ENCODE measurements around the gene DPYD.

DPYD gene

DNA sequence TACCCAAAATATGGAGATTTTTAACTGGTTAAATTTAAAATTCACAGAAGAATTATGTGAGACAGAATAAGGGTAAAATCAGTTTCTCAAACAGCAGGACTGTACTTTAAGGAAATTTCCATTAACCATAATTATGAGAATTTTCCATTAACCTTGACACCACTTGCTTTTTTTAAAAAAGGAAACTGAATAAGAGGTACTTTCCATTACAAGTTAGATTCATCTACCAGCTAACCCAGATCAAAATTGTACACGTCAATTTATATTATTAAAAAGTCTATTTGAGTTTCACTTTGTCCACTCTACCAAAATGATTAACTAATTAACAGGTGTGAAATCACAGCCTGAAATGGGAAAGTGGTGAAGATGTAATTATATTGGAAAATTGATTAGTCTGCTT is 414.5 kb downstream of the DPYD start:
- Mint-ChIP-seq H3K27me3 (no peaks in the 10 kb centered on the region), H3K4me3 (no peak overlapping the region), H3K4me1 (no peaks in the 10 kb centered on the region), H3K9me3 (peaks cover 2% of the 10 kb centered on the region), H3K36me3 (no peaks in the 10 kb centered on the region), H3K27ac (no peak overlapping the region)
- no peak for ATAC-seq

DNA sequence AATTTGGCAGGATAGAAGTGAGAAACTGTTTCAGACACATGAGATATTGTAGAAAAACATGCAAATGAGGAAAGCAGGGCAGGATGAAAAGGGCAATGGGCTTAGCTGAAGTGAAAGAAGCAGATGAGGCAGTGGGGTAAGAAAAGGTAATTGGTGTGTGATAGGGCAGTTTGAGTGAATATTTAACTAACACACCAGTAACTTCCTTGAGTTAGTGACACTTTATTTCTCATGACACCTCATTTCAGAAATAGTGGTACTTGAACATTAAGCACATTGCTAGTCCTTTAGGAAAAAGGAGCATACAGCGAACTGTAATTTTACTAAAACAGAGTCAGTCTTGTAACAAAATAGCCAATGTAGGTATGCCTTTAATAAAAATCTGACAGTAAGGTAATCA is 415.0 kb downstream of the DPYD start:
- Mint-ChIP-seq H3K4me1 (no peaks in the 10 kb centered on the region), H3K36me3 (no peaks in the 10 kb centered on the region), H3K27me3 (no peaks in the 10 kb centered on the region), H3K27ac (no peak overlapping the region), H3K9me3 (peaks cover 2% of the 10 kb centered on the region), H3K4me3 (no peak overlapping the region)
- peak; percentile 74 for ATAC-seq

DNA sequence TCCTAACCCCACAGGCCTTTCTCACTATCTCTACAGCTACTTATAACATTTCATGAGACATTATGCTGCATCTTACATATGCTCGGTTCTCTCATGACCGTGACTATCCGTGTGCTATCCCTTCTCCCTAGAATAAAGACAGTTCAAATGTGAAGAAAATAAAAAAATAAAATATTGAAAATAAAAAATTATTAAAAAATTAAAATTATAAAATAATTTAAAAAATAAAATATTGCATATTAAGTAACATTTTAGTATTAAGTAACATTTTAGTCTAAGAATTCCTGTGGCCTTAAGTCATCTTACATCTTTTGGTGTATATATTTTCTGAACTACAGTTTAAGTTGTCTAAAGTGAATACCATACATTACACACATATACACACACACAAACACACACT is 415.5 kb downstream of the DPYD start:
- Mint-ChIP-seq H3K36me3 (no peaks in the 10 kb centered on the region), H3K9me3 (peaks cover 2% of the 10 kb centered on the region), H3K27ac (no peak overlapping the region), H3K4me3 (no peak overlapping the region), H3K4me1 (no peaks in the 10 kb centered on the region), H3K27me3 (no peaks in the 10 kb centered on the region)
- no peak for ATAC-seq

DNA sequence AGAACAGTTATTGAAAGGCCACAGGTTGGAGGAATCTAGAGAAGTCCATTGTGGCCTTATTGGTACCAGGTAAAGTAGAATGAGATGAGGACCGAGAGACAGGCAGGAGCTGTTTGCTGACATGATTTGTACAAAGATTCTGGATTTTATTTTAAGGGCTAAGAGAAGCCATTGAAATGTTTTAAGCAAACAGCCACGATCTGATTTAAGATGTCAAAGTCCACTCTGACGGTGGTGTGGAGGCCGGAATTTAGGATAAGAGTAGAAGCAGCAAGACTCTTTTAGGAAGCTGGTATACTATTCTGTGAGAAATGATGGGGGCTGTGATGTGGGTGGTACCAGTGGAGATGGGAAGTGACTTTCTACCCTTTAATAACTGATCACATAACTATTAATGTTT is 418.5 kb downstream of the DPYD start:
- H3K4me3 Mint-ChIP-seq: no peak overlapping the region
- H3K9me3 Mint-ChIP-seq: peaks cover 3% of the 10 kb centered on the region
- no peaks in the 10 kb centered on the region for H3K36me3 Mint-ChIP-seq
- no peak for ATAC-seq
- H3K27ac Mint-ChIP-seq: no peak overlapping the region
- no peaks in the 10 kb centered on the region for H3K4me1 Mint-ChIP-seq
- H3K27me3 Mint-ChIP-seq: no peaks in the 10 kb centered on the region

DNA sequence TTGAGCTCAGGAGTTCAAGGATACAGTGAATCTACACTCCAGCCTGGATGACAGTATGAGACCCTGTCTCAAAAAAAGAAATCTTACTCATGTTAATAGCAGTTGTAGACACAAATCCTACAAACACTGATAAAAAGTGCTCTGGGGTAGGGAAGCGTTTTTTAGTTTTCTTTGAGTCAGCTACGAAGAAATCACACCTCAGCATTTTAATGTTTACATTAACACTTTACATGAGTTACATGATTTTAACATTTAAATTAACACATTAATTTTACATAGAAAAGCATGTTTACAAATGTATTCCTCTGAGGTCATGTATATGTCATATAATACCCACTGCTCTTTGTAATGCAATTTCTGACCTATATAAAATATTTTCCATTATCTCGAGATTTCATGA is 419.2 kb downstream of the DPYD start:
- Mint-ChIP-seq H3K27me3 (no peaks in the 10 kb centered on the region), H3K27ac (no peak overlapping the region), H3K4me3 (no peak overlapping the region), H3K36me3 (no peaks in the 10 kb centered on the region), H3K4me1 (no peaks in the 10 kb centered on the region), H3K9me3 (peaks cover 3% of the 10 kb centered on the region)
- ATAC-seq: no peak

DNA sequence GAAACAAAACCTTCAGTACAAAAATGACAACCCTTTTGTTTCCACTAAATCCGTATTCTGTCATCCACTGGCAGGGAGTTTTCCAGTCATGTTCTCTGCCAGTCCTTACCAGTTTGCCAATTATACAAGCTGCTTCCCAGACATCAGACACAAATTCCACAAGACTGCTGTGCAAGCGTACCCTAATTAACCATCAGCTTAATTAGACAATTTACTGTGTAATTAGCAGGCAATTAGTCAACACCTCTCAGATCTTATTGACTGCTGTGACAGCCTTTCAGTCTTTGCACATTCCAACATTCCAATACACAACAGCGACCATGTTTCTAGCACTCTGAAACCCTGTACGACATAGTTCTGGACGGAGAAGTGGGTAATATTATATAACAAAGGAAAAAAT is 420.1 kb downstream of the DPYD start:
- peaks cover 3% of the 10 kb centered on the region for H3K9me3 Mint-ChIP-seq
- no peak overlapping the region for H3K27ac Mint-ChIP-seq
- H3K4me1 Mint-ChIP-seq: no peaks in the 10 kb centered on the region
- no peaks in the 10 kb centered on the region for H3K36me3 Mint-ChIP-seq
- H3K27me3 Mint-ChIP-seq: no peaks in the 10 kb centered on the region
- no peak overlapping the region for H3K4me3 Mint-ChIP-seq
- ATAC-seq: no peak

DNA sequence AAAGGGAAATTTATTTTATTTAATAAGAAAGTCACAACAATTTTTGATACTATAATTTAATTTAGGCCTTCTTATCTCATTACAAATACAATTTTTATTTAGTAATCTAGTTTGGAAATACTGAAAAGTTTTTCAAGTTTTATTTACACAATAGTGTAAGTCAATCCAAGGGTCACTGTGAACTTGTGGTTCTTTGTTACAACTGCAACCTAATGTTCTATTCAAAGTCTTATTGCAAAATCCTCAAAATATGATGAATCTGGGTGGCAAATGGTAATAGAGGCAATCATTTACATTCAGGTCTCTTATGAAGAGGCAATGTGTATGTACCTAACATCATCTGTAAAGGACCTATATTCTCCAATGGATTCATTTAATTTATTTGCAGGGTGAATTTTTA is 421.2 kb downstream of the DPYD start:
- Mint-ChIP-seq H3K27ac (no peak overlapping the region), H3K27me3 (no peaks in the 10 kb centered on the region), H3K4me1 (no peaks in the 10 kb centered on the region), H3K4me3 (no peak overlapping the region), H3K9me3 (peaks cover 3% of the 10 kb centered on the region), H3K36me3 (no peaks in the 10 kb centered on the region)
- no peak for ATAC-seq

DNA sequence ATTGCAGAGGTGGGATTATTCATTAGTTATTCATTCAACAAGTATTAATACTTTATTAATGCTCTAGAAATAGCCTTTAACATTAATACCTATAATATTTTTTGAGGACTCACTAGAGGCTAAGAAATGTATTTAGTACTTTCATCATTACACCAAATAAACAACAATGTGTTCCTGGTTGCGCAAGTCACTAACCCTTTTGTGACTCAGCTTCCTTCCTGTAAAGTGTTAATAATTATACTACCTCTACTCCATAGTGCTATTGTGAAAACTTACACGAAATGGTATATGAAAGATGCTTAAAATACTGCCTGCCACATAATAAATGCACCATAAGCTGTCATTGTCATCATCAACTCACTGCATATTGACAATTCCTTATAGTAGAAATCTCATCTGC is 431.0 kb downstream of the DPYD start:
- no peak overlapping the region for H3K27ac Mint-ChIP-seq
- H3K36me3 Mint-ChIP-seq: no peaks in the 10 kb centered on the region
- H3K4me1 Mint-ChIP-seq: no peaks in the 10 kb centered on the region
- H3K9me3 Mint-ChIP-seq: no peaks in the 10 kb centered on the region
- H3K4me3 Mint-ChIP-seq: no peak overlapping the region
- no peaks in the 10 kb centered on the region for H3K27me3 Mint-ChIP-seq
- ATAC-seq: no peak

DNA sequence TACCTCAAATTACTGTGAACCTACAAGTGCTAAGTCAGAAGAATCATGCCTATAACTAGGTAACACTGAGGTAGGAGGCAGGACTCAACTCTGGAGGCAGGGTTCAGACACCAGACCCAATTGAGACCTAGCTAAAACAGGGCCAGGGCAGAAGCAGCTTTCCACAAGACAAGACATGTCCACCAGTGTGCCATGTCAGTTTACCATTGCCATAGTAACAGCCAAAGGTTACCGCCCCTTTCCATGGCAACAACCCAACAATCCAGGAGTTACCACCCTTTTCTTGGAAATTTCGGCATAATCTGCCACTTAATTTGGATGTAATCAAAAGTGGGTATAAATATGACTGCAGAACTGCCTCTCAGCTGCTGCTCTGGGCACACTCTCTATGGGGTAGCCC is 432.3 kb downstream of the DPYD start:
- no peaks in the 10 kb centered on the region for H3K9me3 Mint-ChIP-seq
- H3K4me3 Mint-ChIP-seq: no peak overlapping the region
- H3K4me1 Mint-ChIP-seq: no peaks in the 10 kb centered on the region
- ATAC-seq: no peak
- H3K27me3 Mint-ChIP-seq: no peaks in the 10 kb centered on the region
- no peak overlapping the region for H3K27ac Mint-ChIP-seq
- H3K36me3 Mint-ChIP-seq: no peaks in the 10 kb centered on the region

DNA sequence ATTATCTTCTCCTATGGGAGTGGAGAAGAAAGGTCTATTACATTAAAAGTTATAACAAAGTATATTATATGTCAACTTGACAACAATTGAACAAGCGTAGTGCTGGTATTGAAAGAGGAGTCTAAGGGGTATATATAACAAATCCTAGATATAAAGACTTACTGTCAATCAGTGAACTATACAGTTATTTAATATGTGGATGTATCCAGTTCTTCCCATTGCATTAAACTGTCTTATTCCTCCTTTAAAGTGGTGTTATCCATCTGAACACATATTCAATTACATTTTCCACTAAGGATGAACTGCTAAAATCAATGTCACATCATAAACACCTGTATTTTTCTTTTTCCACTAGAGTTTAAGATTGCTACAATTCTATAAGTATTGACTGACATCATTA is 438.8 kb downstream of the DPYD start:
- Mint-ChIP-seq H3K9me3 (no peaks in the 10 kb centered on the region), H3K36me3 (no peaks in the 10 kb centered on the region), H3K4me1 (no peaks in the 10 kb centered on the region), H3K27ac (no peak overlapping the region), H3K27me3 (no peaks in the 10 kb centered on the region), H3K4me3 (no peak overlapping the region)
- no peak for ATAC-seq

DNA sequence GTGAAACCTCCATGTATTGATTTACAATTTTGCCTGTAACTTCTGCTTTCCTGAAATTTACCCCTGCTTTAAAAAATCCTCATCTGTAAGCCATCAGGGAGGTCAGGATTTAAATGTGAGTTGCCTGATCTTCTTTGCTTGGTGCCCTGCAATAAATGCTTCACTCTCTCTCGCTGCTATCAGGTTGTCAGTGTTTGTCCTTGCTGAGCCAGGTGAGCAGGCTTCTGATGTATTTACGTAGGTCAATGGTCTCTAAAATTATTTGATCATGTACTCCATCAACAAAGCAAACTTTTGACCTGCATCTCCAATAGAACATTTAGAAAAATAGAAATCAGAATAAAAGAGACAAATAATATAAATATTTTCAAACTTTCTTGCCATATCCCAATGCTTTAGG is 453.4 kb downstream of the DPYD start:
- Mint-ChIP-seq H3K4me1 (peaks cover 5% of the 10 kb centered on the region), H3K27me3 (no peaks in the 10 kb centered on the region), H3K4me3 (no peak overlapping the region), H3K9me3 (peaks cover 8% of the 10 kb centered on the region), H3K27ac (no peak overlapping the region), H3K36me3 (no peaks in the 10 kb centered on the region)
- no peak for ATAC-seq

DNA sequence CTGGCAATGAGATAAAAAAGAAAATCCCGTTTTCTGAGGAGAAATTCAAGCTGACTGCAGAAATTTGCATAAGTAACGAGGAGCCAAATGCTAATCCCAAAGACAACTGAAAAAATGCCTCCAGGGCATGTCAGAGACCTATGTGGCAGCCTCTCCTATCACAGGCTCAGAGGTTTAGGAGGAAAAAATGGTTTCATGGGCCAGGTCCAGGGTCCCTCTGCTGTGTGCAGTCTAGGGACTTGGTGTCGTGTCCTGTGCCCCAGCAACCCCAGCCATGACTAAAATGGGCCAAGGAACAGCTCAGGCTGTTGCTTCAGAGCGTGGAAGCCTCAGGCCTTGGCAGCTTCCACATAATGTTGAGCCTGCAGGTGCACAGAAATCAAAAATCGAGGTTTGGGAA is 456.5 kb downstream of the DPYD start:
- Mint-ChIP-seq H3K4me3 (no peak overlapping the region), H3K9me3 (peaks cover 11% of the 10 kb centered on the region)
- no peak for ATAC-seq

DNA sequence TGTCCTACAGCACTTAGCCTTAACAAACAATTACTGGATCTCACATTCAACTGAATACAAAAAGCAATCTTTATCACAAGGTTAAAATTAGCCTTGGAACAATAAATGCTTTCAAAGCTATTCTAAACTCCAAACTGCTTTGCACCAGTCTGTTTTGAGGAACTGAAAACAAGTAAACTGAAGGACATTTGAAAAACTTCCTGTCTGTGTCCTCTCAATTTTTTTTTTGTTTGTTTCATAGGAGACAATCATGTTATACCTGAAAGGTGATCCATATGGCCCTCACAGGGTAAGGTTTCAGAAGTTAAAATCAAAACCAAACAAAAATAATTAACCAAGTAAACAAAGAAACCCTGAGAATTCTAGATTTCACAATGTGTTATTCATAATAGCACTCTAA is 459.1 kb downstream of the DPYD start:
- H3K9me3 Mint-ChIP-seq: peaks cover 15% of the 10 kb centered on the region
- H3K27me3 Mint-ChIP-seq: no peaks in the 10 kb centered on the region
- peaks cover 10% of the 10 kb centered on the region for H3K4me1 Mint-ChIP-seq
- no peak for ATAC-seq
- peaks cover 8% of the 10 kb centered on the region for H3K36me3 Mint-ChIP-seq
- H3K27ac Mint-ChIP-seq: no peak overlapping the region
- no peak overlapping the region for H3K4me3 Mint-ChIP-seq

More for the DNA sequence above, 456.5 kb downstream of the DPYD start:
- H3K27me3 Mint-ChIP-seq: no peaks in the 10 kb centered on the region
- H3K4me1 Mint-ChIP-seq: peaks cover 10% of the 10 kb centered on the region
- peaks cover 5% of the 10 kb centered on the region for H3K36me3 Mint-ChIP-seq
- H3K27ac Mint-ChIP-seq: no peak overlapping the region

DNA sequence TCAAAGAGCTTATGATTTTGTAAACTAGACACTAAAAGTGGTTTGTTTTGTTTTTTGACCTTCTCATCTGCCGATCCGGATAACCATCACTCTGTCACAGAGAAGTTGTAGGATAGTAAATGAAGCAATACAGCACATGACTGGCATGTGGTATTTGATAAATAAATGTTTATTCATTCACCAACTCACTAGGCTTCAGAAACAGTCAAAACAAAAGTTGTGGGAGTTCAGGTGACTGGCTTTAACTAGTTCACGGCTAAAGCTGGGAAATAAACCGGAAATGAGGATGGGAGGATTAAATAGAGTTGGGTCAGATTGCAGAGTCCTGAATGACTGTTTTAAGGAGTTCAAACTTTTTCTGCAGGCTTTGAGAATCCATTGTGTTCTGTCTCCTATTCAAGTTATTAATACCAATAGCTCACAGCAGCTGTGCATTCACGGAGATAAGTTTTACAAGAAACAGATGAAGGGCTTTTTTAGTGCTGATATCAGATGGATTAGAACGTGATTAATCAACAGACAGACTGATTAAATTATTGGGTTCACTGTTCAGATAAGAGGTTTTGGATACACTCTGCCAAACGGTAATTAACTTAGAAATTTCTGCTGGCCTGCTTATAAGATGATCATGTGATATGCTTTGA is 463.3 kb downstream of the DPYD start:
- H3K27me3 Mint-ChIP-seq: no peaks in the 10 kb centered on the region
- no peak overlapping the region for H3K4me3 Mint-ChIP-seq
- H3K27ac Mint-ChIP-seq: no peak overlapping the region
- peaks cover 6% of the 10 kb centered on the region for H3K9me3 Mint-ChIP-seq
- no peak for ATAC-seq
- peaks cover 8% of the 10 kb centered on the region for H3K36me3 Mint-ChIP-seq
- H3K4me1 Mint-ChIP-seq: peaks cover 4% of the 10 kb centered on the region

DNA sequence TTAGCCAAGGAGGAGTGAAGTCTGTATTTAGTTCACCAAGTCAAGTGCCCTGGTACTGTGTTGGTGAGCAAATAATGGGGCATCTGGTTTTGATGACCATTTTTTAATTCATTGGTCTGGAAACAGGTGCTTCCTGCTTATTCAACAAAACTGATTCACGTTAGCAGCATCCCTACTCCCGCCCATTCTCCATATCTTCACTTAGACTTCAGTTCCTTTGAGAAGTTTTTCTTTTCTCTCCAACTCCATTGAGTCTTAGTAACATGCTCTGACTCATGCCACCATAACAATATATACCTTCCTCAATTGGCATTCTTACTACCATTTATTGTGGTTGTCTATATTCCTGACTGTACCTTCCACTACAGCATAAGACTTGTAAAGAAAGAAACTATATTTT is 468.9 kb downstream of the DPYD start:
- H3K9me3 Mint-ChIP-seq: peaks cover 3% of the 10 kb centered on the region
- ATAC-seq: no peak
- no peaks in the 10 kb centered on the region for H3K27me3 Mint-ChIP-seq
- H3K27ac Mint-ChIP-seq: no peak overlapping the region
- H3K36me3 Mint-ChIP-seq: peaks cover 6% of the 10 kb centered on the region
- H3K4me3 Mint-ChIP-seq: no peak overlapping the region
- no peaks in the 10 kb centered on the region for H3K4me1 Mint-ChIP-seq

DNA sequence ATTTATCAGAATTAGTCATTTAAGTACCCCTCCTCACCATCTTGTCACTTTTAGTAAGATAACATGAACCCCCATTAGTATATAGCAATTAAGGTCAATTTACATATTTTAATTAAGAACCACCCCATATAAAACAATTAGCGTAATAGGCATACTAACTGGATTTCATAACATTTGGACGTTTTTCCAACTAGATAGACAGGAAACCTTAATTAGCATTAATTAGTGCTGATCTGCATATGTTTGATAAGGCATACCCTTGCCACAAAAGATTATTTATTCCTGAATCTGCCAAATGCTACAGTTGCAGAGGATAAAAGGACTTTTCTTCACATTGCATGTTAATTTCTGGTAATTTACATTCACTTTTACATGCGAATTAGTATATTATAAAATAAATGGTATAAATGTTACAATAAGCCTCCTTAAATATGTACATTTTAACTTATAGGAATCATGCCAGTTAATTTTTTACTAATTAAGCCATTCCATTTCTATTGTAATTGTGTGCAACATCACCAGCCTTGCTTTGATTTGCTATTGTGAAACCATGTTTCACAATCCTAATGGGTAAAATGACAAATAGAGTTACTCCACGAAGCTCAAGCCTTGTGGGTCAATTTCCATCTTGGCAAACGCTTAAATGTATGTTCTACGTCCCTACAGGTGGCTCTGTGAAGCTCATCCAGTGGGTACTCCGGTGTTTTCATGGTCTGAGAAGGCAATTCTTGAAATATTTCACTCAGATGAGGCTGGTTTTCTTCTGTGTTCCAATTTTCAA is 469.6 kb downstream of the DPYD start:
- no peaks in the 10 kb centered on the region for H3K4me1 Mint-ChIP-seq
- H3K4me3 Mint-ChIP-seq: no peak overlapping the region
- no peak overlapping the region for H3K27ac Mint-ChIP-seq
- peaks cover 3% of the 10 kb centered on the region for H3K9me3 Mint-ChIP-seq
- no peak for ATAC-seq
- H3K27me3 Mint-ChIP-seq: no peaks in the 10 kb centered on the region
- peaks cover 6% of the 10 kb centered on the region for H3K36me3 Mint-ChIP-seq

Measured in stimulated activated memory B cell treated with anti-CD40 and anti-IgM and Interleukin-4, amounts not matched to agents 10 μg/mL and 1 μg/mL and 100 μg/mL, for 72 hours (primary cell).